ENCODE measurements around the gene TSPAN1. TPM values are rescaled to one million over a fixed set of nuclear protein-coding genes. Genes with fewer than 3 reads are reported as not detected.

TSPAN1 gene
- total RNA-seq, 1 experiment from 2014 or later: 5.9 TPM

Other genes starting within 250 kb of the TSPAN1 start
- 14.3 and 15.8 TPM in 2 replicates for gene PIK3R3, start 42.5 kb upstream of the TSPAN1 start, total RNA-seq (2014; rRNA removed; shearing (Covaris generic))
- gene P3R3URF, start 1.4 kb downstream of the TSPAN1 start, total RNA-seq (2014; rRNA removed; shearing (Covaris generic)): not detected in 2 replicates
- 78.6 and 118 TPM in 2 replicates for gene POMGNT1, start 23.3 kb downstream of the TSPAN1 start, total RNA-seq (2014; rRNA removed; shearing (Covaris generic))
- gene LURAP1, start 28.2 kb downstream of the TSPAN1 start, total RNA-seq (2014; rRNA removed; shearing (Covaris generic)): 6.0 and 7.8 TPM in 2 replicates
- 16.8 and 20.6 TPM in 2 replicates for gene RAD54L, start 72.7 kb downstream of the TSPAN1 start, total RNA-seq (2014; rRNA removed; shearing (Covaris generic))
- 99.1 and 119 TPM in 2 replicates for gene LRRC41, start 128.5 kb downstream of the TSPAN1 start, total RNA-seq (2014; rRNA removed; shearing (Covaris generic))
- gene UQCRH, start 128.6 kb downstream of the TSPAN1 start, total RNA-seq (2014; rRNA removed; shearing (Covaris generic)): 782 and 965 TPM in 2 replicates
- gene NSUN4, start 165.7 kb downstream of the TSPAN1 start, total RNA-seq (2014; rRNA removed; shearing (Covaris generic)): 14.6 and 20.9 TPM in 2 replicates
- 0.43 TPM in 1 of 2 replicates, not detected in the other for gene FAAH, start 219.2 kb downstream of the TSPAN1 start, total RNA-seq (2014; rRNA removed; shearing (Covaris generic))